RPMI7951 (cell line): ENCODE results near the gene TMEM37. TPM values are rescaled to one million over a fixed set of nuclear protein-coding genes. Genes with fewer than 3 reads are reported as not detected.

Source experiments
- DNase-seq: peaks from one replicate; pipeline ENCODE4 v3.0.0-alpha.2; 2012; ENCODE audit warnings: low read depth
- total RNA-seq: library from RNA; depleted of rRNA; stranded (reverse); fragments of >200 nt; shearing (Covaris generic); gene quantifications from 2 replicates; pipeline ENCODE4 v1.2.3, GENCODE V29; 2014; rRNA removed

The TMEM37 gene
- total RNA-seq, 1 experiment from 2014 or later, result not detected

DNA sequence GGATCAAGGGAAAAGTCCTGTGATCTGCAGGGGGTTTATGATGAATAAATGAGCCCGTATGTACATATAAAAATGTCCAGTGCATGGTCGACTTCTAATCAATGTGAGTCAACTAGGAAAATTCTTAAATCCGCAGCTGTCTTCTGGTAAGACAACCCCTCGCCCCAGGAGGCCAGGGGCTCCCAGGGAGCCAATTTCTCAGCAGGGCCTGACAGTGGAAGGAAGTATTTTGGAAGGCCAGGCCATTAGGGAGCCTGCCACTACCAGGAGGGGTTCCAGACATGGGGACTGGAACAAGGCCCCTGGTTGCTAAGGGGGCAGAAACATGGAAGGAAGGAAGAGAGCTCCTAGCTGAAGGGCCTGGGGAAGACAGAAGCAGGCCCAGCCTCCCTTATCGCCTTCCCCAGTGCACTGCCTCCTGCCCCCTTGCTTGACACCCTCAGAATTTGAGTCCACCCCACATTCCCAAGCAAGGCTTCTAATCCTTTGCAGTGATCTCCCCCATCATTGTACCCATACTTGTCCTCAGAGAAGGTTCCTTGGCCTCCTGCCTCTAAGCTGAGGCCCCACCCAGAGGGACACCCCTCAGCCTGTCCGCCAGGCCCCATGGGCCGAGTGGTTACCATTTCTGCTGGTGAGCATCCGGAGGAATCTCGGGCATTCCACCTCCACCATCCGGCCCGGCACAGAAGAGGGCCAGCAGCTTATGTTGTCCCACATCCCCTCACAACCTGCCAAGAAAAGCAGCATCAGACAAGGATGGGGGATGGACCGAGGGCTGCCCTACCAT, 46.7 kb downstream of the TMEM37 start:
- no peak for DNase-seq

DNA sequence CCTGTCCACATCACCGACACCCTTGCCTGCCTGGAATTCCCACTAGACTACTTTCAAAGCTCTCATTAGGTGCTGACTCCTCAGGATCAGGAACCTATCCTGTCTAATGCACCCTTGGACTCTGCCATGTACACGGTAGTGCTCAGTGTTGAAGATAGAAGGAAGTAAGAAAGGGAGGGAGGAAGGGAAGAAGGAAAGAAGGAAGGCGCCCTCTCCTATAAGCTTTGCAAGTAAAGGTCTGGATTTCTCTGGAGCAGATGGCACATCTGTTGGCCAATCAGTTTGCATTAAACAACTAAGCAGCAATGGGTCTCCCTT, 47.3 kb downstream of the TMEM37 start:
- DNase-seq, result no peak

DNA sequence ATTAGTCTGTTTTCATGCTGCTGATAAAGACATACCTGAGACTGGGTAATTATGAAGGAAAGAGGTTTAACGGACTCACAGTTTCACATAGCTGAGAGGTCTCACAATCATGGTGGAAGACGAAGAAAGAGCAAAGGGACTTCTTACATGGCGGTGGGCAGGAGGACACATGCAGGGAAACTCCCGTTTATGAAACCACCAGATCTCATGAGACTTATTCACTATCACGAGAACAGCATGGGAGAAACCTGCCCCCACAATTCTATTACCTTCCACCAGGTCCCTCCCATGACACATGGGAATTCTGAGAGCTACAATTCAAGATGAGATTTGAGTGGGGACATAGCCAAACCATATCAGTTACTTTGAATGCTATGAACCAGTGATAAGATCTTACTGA, 48.5 kb downstream of the TMEM37 start:
- no peak for DNase-seq

DNA sequence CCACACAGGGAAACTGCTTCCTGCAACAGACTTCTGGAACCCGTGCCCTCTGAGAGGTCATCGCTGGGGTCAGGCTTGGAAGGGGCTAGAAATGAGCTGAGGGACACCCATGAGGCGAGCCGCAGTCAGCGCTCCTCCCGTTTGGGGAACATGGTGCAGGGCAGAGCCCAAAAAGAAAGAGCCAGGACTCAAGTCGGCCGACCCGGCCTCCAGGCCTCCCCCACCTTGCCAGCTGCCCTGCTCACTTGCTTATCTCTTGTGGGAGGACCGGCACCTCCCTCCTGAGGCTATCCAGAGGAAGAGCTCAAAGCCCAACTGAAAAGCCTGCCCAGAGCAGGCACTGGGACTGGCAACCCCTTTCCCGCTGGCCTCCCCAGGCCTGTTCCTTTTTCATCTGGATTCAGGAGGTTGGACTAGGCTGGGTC, 49.1 kb downstream of the TMEM37 start:
- no peak for DNase-seq

DNA sequence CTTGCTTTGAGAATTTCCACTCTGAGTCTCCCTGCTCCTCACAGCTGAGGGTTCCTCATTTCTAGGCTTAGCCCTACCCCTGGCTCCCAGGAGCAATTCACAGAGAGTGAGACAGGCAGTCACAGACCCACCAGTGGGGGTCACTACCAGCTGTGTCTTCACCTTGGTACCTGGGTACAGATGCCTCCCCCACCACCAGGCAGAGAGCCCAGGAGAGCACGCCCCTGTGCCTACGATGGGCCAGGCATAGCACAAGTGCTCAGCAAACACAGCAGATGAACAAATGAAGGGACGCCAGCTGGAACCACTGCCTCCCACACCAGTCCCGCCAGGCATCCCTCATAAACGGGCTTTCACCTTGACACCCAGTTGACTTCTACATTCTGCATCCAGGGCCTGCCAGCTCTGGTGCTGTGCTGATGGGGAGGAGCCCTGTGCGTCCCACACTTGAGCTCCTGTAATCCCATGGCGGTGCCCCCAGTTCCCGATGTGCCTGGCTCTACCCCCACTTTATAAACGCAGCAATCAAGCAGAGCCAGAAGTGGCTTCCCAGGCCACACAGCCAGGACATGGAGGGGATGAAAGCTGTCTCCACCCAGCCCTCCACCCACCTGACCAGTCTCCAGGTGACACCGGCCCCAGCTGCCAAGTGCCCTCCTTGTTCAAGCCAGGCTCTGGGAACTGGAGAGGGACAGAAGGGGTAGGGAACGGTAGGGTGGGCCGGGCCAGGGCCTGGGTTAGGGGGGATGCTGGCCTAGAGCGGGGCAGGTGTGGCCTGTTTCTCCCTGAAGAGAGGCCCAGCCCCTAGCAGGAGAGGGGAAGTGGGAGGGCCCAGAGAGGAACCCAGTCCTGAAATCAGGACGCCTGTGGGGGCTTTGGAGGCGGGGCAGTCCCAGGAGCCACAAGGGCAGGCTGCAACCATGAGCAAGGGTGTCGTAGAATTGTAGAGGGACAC, 50.1 kb downstream of the TMEM37 start:
- no peak for DNase-seq

DNA sequence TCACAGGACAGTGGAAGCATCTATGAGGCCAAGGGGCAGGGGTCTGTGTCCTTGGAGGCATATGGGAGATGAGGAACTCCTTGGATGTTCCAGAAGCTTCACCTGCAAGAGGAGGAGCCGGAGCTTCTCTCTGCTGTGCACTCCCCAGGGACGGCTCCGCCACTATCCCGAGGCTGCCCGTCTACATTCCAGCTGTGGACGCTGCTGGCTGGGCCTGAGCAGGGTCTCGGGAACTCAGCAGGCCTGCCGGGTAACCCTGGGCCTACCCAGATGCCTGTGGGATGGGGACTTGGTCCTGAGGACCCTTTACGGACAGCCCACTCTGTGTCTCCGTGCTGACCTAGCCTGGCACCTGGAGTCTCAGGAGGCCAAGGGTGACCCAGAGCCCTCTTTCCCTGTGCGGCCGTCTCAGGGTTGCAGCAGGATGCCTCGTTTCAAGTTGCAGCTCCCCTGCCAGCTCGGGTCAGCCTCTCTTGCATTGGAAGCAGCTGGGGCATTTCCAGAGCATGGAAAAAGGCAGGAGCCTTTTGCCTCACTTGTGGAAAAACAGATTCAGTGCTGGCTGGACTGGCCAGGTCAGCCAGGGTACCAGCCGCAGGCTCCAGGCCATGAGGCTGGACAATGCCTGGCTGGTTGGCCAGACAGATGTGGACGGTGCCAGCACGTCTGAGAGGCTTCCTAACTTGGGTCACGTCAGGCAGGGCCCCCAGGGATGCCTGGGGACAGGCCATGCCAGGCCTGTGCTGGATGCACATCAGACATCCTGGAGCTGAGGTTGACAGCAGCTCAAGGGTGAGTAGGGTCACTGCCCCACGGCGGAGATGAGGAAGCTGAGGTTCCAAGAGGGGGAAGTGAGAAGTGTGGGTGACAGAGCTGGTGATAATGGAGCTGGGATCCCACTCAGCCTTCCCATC, 51.1 kb downstream of the TMEM37 start:
- DNase-seq, result peak; percentile 14

DNA sequence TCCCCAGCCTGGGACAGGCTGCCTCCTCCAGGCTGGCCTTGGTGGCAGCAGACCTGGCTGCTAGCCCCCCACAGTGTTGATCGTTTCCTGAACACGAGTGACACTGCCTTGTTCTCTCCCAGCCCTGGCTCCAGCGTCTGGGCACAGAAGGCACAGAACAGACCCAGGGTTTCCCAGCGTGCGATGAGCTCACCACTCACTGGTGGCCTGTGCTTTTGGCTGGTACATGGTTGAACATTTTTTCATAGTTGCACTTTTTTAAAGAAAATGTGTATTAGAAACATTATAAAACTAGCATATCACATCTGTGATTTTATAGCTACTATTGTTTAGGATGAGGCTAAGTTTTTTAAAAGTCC, 51.7 kb downstream of the TMEM37 start:
- no peak for DNase-seq

DNA sequence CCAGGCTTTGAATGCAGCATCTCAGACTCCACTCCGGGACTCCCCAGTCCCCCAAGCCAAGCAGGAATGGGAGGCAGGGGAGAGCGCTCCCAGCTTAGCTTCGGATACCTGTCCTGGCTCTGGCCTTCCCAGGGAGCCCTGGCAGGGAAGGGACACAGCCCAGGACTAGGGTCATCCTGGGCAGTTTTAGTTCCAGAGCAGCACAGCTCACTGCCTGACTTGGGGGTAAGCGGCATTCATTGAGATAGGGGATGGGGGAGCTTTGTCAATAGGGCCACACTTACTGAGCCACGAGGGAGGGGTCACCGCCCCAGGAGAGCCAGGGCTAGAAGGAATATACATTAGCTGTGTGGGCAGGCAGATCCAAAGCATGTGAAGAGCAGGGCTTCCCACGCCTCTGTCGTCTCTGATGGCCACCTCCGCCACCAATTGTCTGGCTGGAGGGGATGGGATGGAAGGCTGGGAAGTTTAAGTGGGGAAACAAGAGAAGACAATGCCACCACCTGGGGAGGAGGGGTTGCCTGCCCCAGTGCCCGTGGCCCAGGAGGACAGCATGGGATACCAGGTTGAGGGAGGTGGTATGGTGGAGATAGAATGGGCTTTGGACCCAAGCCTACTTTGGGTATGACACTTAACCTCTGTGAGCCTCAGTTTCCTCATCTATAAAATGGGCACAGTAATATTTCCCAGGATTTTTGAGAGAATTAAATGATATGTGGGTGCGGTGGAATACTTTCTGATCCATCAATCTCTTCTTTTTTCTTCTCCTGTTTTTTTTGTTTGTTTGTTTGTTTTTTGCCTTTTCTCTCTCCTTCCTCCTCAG, 52.5 kb downstream of the TMEM37 start:
- DNase-seq, result no peak

DNA sequence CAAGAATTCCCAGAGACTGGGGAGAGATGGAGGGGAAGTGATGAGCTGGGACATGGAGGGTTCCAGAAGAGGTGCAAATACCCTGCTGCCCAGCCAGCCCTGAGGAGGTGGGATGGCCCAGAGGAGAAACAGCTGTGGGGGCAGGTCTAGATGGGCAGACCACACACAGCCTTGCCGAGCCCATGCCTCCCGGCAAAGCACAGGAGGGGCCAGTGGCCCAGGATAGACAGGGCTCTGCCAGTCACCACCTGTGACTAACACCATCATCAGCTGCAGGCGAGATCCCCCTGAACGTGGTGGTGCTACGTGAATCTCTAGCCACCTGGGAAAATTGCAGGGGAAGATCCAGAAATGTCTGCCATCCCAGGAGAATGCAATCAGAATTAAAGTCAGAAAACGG, 53.2 kb downstream of the TMEM37 start:
- DNase-seq, result peak; percentile 16

DNA sequence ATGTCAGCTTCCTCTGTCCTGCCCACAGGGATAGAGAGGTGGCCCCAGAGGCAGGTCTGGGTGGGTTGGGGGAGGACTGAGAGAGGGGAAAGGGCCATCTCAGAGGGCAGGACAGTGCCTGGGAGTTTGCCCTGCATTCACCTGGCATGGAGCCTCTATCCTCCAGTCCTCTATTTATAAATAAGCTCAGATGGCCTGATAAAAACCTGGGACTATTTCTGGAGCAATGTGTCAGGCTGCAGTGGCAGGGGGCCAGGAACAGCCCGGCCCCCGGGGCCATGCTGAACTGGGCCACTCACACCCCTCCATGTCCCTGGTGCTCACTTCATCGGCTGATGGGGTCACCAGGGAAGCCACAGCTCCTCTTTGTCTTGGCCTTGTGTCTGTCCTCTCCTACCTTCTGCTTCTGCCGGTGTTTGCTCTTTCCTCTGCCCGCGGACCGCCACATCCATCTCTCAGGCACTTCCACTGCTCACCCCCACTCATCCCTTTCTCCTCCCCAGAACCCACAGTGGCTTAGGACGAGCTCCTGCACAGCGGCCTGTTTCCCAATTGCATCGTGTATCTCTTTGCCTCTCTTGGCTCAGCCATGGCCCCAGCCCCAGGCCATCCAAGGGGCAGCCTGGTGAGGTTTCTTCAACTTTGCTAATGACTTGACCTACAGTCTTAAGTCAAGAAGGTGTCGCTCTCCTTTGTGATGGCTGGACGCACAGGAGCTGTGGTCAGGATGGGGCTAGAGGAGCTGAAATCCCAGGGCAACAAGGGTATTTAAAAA, 53.9 kb downstream of the TMEM37 start:
- DNase-seq, result peak; percentile 17

DNA sequence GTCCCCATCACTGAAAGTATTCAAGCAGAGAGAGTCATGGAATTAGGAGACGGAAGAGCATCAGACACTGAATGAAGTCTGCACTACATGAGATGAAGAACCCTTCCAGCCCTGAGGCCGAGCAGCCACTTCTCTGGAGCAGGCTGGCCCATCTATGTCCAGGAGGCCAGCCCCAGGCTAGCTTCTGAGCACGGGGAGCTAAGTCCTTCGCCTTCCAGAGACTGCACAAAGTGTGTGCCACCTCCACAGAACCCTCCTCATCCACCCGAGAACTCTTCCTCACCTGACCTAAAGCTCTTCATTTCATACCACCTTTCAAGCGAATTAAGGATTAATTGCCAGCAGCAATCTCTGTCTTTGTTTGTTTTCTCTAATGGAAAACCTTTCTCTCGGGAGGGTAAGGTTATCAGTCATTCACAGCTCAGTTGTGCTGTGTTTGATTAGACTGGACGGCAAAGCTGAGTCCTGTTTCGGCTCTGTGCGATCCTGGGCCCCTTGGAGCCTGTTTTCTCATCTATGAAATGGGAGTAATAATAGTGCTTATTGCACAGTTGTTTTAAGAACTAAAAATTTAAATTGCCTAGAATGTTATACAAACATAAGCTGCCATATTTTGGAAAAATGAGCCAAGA, 54.7 kb downstream of the TMEM37 start:
- DNase-seq, result no peak

GRCh38 chr2:119486886-119487285, 55.2 kb downstream of the TMEM37 start:
- DNase-seq, result peak; percentile 55

DNA sequence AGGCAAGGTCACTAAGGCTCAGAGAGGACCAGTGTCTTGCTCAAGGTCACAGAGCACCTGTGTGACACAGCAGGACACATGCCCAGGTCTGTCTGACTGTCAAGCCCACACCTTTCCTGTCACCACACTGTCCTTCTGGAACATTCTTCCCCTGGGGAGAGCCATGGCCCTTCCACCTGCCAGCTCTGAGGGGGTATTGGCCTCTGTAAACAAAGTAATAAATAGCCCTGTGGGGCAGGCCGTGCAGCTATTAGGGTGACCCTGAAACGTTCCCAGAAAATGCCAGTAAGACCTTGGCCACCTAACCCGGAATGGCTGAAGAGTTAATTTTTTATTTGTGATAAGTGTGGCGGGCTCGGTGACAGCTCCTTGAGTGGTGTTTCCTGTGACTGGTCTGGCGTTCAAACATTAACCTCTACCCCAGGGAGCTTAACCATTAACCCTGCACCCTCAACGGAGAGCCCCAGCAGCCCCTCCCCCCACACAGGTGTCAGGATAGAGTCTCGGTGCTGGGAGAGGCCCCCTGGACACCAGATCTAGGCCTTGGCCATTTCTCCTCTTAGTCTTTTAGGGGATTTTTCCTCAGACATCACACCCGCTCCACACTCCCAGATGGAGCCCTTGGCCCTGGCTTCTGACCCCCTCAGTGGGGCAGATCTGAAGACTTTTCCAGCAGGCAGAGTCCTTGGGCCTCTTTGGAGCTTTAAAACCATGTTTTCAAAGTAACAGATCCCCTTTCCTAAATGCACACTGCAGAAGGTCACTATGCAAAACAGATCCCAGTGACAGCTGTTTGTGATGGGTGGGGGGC, 56.0 kb downstream of the TMEM37 start:
- no peak for DNase-seq

Other genes with a start within 250 kb of the TMEM37 start
- gene STEAP3, start 208.0 kb upstream of the TMEM37 start, total RNA-seq, result 27.3 and 32.2 TPM in 2 replicates
- 19.8 and 23.7 TPM in 2 replicates for gene C2orf76, start 65.0 kb upstream of the TMEM37 start, total RNA-seq
- gene DBI, start 64.9 kb upstream of the TMEM37 start, total RNA-seq, result 310 and 351 TPM in 2 replicates
- not detected in 2 replicates for gene SCTR, start 92.6 kb downstream of the TMEM37 start, total RNA-seq
- gene CFAP221, start 112.6 kb downstream of the TMEM37 start, total RNA-seq, result not detected in 2 replicates
- 9.0 and 10.8 TPM in 2 replicates for gene TMEM177, start 247.3 kb downstream of the TMEM37 start, total RNA-seq